ENCODE measurements around the gene WIPF2.

DNA sequence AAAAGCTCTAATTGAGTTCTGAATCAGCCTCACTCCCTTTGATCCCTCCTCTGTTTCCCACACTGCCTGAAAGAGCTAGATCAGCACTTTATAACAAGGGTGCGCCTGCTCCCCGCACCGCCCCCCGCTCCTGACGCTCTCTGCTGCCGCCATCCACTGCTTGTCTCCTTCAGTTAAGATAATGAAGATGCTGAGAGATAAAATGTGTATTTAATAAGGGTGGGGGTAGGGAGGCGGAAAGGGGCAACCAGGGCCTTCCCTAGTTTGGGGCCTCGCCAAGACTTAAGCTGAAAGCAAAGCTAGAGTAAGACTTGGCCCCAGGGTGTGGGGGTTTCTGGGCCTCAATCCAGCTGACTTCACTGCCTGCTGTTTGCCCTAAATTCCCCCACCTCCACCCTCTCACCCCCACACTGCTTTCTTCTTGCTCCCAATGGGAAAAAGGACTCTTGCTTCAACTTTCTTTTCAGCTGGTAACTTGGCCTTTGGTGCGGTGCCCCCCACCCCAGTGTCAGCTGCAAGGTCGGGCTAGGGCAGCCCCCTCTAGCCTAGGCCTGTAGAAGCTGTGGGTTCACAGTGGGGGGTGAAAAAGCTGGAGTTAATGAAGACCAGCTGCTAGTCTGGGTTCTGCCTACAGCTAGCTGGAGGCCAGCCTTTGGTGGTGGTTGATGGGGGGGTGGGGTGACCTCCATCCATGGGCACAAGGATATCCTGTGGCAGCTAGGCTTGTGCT, 88.1 kb downstream of the WIPF2 start:
- no peak for TF ChIP-seq YY1 (IDR thresholded peaks at IDR 0.05; ENCODE audit: extremely low read depth, insufficient replicate concordance, low read depth, low read length)
- TF ChIP-seq POLR2A (IDR thresholded peaks at IDR 0.05; ENCODE audit: borderline replicate concordance, extremely low read depth, insufficient read depth, insufficient read length), result no peak
- TF ChIP-seq EZH2 (IDR thresholded peaks at IDR 0.05), result no peak
- TF ChIP-seq EZH2phosphoT487 (IDR thresholded peaks at IDR 0.05; ENCODE audit: borderline replicate concordance), result no peak
- TF ChIP-seq, protein P1, sequence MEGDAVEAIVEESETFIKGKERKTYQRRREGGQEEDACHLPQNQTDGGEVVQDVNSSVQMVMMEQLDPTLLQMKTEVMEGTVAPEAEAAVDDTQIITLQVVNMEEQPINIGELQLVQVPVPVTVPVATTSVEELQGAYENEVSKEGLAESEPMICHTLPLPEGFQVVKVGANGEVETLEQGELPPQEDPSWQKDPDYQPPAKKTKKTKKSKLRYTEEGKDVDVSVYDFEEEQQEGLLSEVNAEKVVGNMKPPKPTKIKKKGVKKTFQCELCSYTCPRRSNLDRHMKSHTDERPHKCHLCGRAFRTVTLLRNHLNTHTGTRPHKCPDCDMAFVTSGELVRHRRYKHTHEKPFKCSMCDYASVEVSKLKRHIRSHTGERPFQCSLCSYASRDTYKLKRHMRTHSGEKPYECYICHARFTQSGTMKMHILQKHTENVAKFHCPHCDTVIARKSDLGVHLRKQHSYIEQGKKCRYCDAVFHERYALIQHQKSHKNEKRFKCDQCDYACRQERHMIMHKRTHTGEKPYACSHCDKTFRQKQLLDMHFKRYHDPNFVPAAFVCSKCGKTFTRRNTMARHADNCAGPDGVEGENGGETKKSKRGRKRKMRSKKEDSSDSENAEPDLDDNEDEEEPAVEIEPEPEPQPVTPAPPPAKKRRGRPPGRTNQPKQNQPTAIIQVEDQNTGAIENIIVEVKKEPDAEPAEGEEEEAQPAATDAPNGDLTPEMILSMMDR (IDR thresholded peaks at IDR 0.05 in 2 of 3, conservative IDR thresholded peaks at IDR 0.05 in 1 of 3; ENCODE audit: borderline replicate concordance in 1 of 3, insufficient read depth in 1 of 3, low read depth in 2 of 3, low read length in 2 of 3), result no peak
- no peak for TF ChIP-seq ZNF274 (IDR thresholded peaks at IDR 0.05; ENCODE audit: low read depth, low read length)
- TF ChIP-seq REST (IDR thresholded peaks at IDR 0.05; ENCODE audit: low read depth), result no peak

Measured in HCT116 (cell line).